Keratinocyte (primary cell): Measurements from ENCODE around the gene CRACR2B.

Source experiments
- CTCF ChIP-seq, 3 experiments: IDR thresholded peaks in 1 of 3; conservative IDR thresholded peaks in 1 of 3; optimal IDR thresholded peaks in 1 of 3; 2 replicates in 2 of 3; 3 replicates in 1 of 3; pipeline versions ENCODE3 to v1.5.1; 2011; ENCODE audit warnings: low read length in 3 of 3, mild to moderate bottlenecking in 3 of 3, moderate library complexity in 2 of 3, control low read depth in 1 of 3, inconsistent platforms in 1 of 3; ENCODE audit not compliant: insufficient read depth in 2 of 3; ENCODE audit errors: extremely low read depth in 1 of 3
- EZH2 ChIP-seq: IDR thresholded peaks from one replicate; pipeline ENCODE4 v1.6.1; 2012; ENCODE audit warnings: inconsistent platforms, mild to moderate bottlenecking, low read length, moderate library complexity

DNA sequence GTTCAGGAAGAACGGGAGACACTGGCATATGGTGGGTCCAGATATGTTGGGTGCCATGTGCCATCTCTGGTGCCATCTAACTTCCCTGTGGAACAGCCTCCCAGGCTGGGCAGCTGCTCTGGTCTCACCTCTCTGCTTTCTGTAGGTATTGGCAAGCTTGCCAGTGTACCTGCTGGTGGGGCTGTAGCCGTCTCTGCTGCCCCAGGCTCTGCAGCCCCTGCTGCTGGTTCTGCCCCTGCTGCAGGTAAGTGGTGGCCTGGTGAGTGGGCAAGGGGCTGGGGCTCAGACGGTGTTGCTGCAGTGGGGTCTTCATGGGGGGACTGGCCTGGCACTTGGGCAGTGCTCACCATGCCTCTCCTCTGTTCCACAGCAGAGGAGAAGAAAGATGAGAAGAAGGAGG is 15.3 kb upstream of the CRACR2B start:
- TF ChIP-seq CTCF (optimal IDR thresholded peaks at IDR 0.05 in 1 of 3, IDR thresholded peaks at IDR 0.05 in 1 of 3, conservative IDR thresholded peaks at IDR 0.05 in 1 of 3; ENCODE audit: extremely low read depth in 1 of 3, insufficient read depth in 2 of 3, low read length in 3 of 3), result no peak
- TF ChIP-seq EZH2, result no peak
